Neural cell (in vitro differentiated cells): ENCODE results near the gene TMEM59L. TPM values are rescaled to one million over a fixed set of nuclear protein-coding genes. Genes with fewer than 3 reads are reported as not detected.

Experiments used
- H2AFZ ChIP-seq: fragments of 200-600, 300-800 bp; sonication (generic), shearing (Covaris generic); 2 replicates; pipeline ENCODE4 v1.6.0; 2014; ENCODE audit warnings: low read depth, mild to moderate bottlenecking, antibody characterized with exemption, low read length, moderate library complexity
- H3F3A ChIP-seq: fragments of 200-600 bp; shearing (Covaris generic); 2 replicates; pipeline ENCODE4 v1.6.1; 2016; ENCODE audit warnings: mild to moderate bottlenecking, moderate library complexity, mixed read lengths, antibody characterized with exemption, low read length; ENCODE audit not compliant: insufficient read depth, poor library complexity, severe bottlenecking
- H3K27ac ChIP-seq: fragments of 200-600, 300-800 bp; sonication (generic), shearing (Covaris generic); 2 replicates; pipeline ENCODE4 v1.5.1; 2014; ENCODE audit warnings: mild to moderate bottlenecking, low read length, moderate library complexity
- H3K27me3 ChIP-seq: fragments of 300-800, 200-600 bp; sonication (generic), shearing (Covaris generic); 2 replicates; pipeline ENCODE4 v1.6.0; 2014; ENCODE audit warnings: mild to moderate bottlenecking, low read depth, low read length, moderate library complexity; ENCODE audit not compliant: insufficient read depth
- H3K36me3 ChIP-seq: fragments of 300-800, 200-600 bp; sonication (generic), shearing (Covaris generic); 2 replicates; pipeline ENCODE4 v1.5.1; 2014; ENCODE audit warnings: mild to moderate bottlenecking, antibody characterized with exemption, low read length, moderate library complexity; ENCODE audit not compliant: insufficient read depth
- H3K4me2 ChIP-seq: fragments of 300-800, 200-600 bp; sonication (generic), shearing (Covaris generic); 2 replicates; pipeline ENCODE4 v1.6.0; 2014; ENCODE audit warnings: mild to moderate bottlenecking, low read length
- H3K4me3 ChIP-seq: fragments of 300-800, 200-600 bp; sonication (generic), shearing (Covaris generic); 2 replicates; pipeline ENCODE4 v1.5.1; 2014; ENCODE audit warnings: mild to moderate bottlenecking, low read length, moderate library complexity
- H3K79me2 ChIP-seq: fragments of 200-600 bp; shearing (Covaris generic); replicated peaks from 2 replicates; pipeline ENCODE4 v1.6.0; 2014; ENCODE audit warnings: mild to moderate bottlenecking, low read length, moderate library complexity; ENCODE audit not compliant: insufficient read depth
- H3K9ac ChIP-seq: fragments of 300-800, 200-600 bp; sonication (generic), shearing (Covaris generic); 2 replicates; pipeline ENCODE4 v1.6.1; 2016; ENCODE audit warnings: mild to moderate bottlenecking, low read length, mixed read lengths
- H3K9me2 ChIP-seq: fragments of 200-600 bp; shearing (Covaris generic); 2 replicates; pipeline ENCODE4 v1.6.1; 2016; ENCODE audit warnings: mild to moderate bottlenecking, low read length, mixed read lengths; ENCODE audit not compliant: insufficient read depth
- H3K9me3 ChIP-seq: fragments of 200-600, 300-800 bp; sonication (generic), shearing (Covaris generic); 2 replicates; pipeline ENCODE4 v1.6.1; 2016; ENCODE audit warnings: mild to moderate bottlenecking, mixed run types, low read length, moderate library complexity, mixed read lengths
- H4K20me1 ChIP-seq: fragments of 200-600 bp; shearing (Covaris generic); 2 replicates; pipeline ENCODE4 v1.6.1; 2016; ENCODE audit warnings: mild to moderate bottlenecking, mixed run types; ENCODE audit not compliant: insufficient read depth
- EP300 ChIP-seq: fragments of 450-650 bp; conservative IDR thresholded peaks from 2 replicates; pipeline ENCODE4 v1.6.1; 2014; ENCODE audit warnings: antibody characterized with exemption, mild to moderate bottlenecking, moderate library complexity; ENCODE audit not compliant: poor library complexity, severe bottlenecking
- EZH2 ChIP-seq: fragments of 200-600, 300-800 bp; shearing (Covaris generic), sonication (generic); IDR thresholded peaks from 2 replicates; pipeline ENCODE4 v1.6.1; 2014; ENCODE audit warnings: antibody characterized with exemption, low read length, borderline replicate concordance, mild to moderate bottlenecking; ENCODE audit not compliant: insufficient read depth, poor library complexity, severe bottlenecking
- MXI1 ChIP-seq: fragments of 450-650 bp; conservative IDR thresholded peaks from 2 replicates; pipeline ENCODE4 v1.6.1; 2014; ENCODE audit warnings: antibody characterized with exemption, mild to moderate bottlenecking; ENCODE audit not compliant: poor library complexity, severe bottlenecking
- POLR2AphosphoS5 ChIP-seq: IDR thresholded peaks from 2 replicates; pipeline ENCODE4 v1.6.1; 2012
- RAD21 ChIP-seq: fragments of 450-650 bp; conservative IDR thresholded peaks from 2 replicates; pipeline ENCODE4 v1.6.1; 2014; ENCODE audit warnings: antibody characterized with exemption, mild to moderate bottlenecking, moderate library complexity
- REST ChIP-seq: IDR thresholded peaks from 2 replicates; pipeline ENCODE4 v1.6.1; 2012; ENCODE audit warnings: borderline replicate concordance
- SMC3 ChIP-seq: fragments of 450-650 bp; conservative IDR thresholded peaks from 2 replicates; pipeline ENCODE4 v1.6.1; 2014; ENCODE audit warnings: antibody characterized with exemption, mild to moderate bottlenecking, moderate library complexity; ENCODE audit not compliant: poor library complexity
- TAF1 ChIP-seq: IDR thresholded peaks from 2 replicates; pipeline ENCODE4 v1.6.1; 2012; ENCODE audit warnings: low read depth
- polyA plus RNA-seq: library from polyadenylated mRNA; depleted of rRNA; stranded (reverse); fragments of >200 nt; gene quantifications from 2 replicates; pipeline ENCODE4 v1.2.3, GENCODE V29; 2014
- TF ChIP-seq, protein P1 (sequence below): fragments of 450-650 bp; IDR thresholded peaks from 2 replicates; pipeline ENCODE4 v1.5.1; 2014; ENCODE audit warnings: antibody characterized with exemption, mild to moderate bottlenecking, moderate library complexity; ENCODE audit not compliant: poor library complexity, severe bottlenecking

TMEM59L gene
- polyA plus RNA-seq, 1 donor from 2014 or later: 138 TPM

DNA sequence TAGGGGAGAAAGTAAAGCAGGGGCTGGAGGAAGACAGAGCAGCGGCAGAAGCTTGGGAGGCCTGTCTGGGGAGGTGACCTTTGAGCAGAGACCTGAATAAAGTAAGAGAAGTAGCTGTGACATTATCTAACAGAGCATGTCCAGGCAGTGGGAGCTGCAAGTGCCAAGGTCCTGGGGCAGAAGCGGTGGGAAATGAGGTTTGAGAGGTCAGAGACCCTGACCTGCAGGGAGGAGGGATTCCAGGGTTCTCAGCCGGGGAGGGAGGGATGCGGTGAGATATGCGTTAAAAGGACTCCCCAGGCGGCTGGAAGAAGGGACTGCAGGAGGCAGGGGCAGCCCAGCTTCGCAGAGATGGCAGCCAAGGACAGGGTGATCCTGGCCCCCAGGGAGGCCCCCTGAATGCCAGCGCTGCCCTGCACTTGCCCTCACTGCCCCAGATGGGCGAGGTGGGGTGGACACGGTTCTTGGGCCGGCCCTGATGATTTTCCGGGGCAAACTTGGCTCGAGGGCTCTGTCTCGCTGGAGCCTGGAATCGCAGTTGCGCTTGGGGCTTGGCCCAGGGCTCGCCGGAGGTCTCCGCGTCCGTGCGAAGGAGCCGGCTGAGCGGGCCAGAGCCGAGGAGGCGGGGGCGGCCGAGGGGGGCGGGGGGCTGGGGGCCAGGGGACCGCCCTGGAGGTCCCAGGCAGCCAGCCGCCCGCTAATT is 9.3 kb upstream of the TMEM59L start:
- no peak overlapping the region for H3K4me2 ChIP-seq
- no peak overlapping the region for H3K9ac ChIP-seq
- no peaks in the 10 kb centered on the region for H3F3A ChIP-seq
- H3K9me2 ChIP-seq: no peaks in the 10 kb centered on the region
- H3K27me3 ChIP-seq: peaks cover 65% of the 10 kb centered on the region
- no peaks in the 10 kb centered on the region for H3K9me3 ChIP-seq
- H3K36me3 ChIP-seq: no peaks in the 10 kb centered on the region
- no peak for TF ChIP-seq TAF1
- TF ChIP-seq SMC3: no peak
- TF ChIP-seq, protein P1, sequence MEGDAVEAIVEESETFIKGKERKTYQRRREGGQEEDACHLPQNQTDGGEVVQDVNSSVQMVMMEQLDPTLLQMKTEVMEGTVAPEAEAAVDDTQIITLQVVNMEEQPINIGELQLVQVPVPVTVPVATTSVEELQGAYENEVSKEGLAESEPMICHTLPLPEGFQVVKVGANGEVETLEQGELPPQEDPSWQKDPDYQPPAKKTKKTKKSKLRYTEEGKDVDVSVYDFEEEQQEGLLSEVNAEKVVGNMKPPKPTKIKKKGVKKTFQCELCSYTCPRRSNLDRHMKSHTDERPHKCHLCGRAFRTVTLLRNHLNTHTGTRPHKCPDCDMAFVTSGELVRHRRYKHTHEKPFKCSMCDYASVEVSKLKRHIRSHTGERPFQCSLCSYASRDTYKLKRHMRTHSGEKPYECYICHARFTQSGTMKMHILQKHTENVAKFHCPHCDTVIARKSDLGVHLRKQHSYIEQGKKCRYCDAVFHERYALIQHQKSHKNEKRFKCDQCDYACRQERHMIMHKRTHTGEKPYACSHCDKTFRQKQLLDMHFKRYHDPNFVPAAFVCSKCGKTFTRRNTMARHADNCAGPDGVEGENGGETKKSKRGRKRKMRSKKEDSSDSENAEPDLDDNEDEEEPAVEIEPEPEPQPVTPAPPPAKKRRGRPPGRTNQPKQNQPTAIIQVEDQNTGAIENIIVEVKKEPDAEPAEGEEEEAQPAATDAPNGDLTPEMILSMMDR: peak; percentile 28
- no peak for TF ChIP-seq MXI1
- H4K20me1 ChIP-seq: no peaks in the 10 kb centered on the region
- H3K27ac ChIP-seq: no peak overlapping the region
- no peaks in the 10 kb centered on the region for H3K79me2 ChIP-seq
- H3K4me3 ChIP-seq: no peak overlapping the region
- H2AFZ ChIP-seq: no peak overlapping the region

DNA sequence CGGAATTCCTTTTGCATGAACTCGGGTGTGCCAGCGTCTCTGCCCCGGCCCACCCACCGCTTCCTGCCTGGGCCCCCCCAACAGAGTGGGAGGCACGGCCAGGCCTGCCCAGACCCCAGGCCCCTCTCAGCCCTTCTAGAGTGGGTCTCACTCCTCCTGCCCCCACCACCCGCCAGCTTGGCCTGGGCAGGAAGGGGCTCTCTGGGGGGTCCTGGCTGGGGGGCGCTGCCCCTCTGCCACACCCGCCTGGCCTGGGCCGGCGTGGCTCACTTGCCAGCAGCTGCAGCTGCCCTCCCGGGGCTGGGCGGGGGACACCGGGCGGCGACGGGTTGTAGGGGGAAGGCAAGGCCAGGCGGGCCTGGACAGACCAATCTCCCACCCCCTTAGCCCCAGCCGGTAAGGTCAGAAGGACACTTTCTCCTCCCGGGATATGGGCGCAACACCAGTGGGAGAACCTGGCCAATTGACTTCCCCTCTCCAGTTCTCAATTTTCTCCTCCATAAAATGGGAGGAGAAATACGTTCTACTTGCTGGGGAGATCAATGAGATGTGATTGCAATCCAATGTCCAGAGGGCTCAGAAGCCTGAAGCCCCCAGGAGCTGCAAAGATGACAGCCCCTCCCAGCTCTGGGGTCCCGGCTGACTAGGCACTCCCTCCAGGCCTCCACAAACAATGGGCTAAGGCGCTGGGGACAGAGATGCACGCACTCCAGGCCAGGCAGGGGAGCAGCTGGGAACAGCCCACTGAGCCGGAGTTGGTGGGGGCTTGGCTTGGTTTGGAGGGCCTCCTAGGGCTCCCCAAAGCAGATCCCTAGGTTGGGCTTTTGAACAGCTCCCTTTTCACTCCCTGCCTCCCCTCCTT is 8.5 kb upstream of the TMEM59L start:
- Histone ChIP-seq H3K9me2 (no peaks in the 10 kb centered on the region), H2AFZ (no peak overlapping the region), H3K4me2 (no peak overlapping the region), H3K27ac (no peak overlapping the region), H3K4me3 (no peak overlapping the region), H4K20me1 (no peaks in the 10 kb centered on the region), H3F3A (no peaks in the 10 kb centered on the region), H3K9me3 (no peaks in the 10 kb centered on the region), H3K36me3 (no peaks in the 10 kb centered on the region), H3K79me2 (no peaks in the 10 kb centered on the region), H3K9ac (no peak overlapping the region), H3K27me3 (peaks cover 73% of the 10 kb centered on the region)
- no peak for TF ChIP-seq POLR2AphosphoS5
- TF ChIP-seq TAF1: no peak
- TF ChIP-seq MXI1: no peak
- no peak for TF ChIP-seq REST
- no peak for TF ChIP-seq EZH2
- no peak for TF ChIP-seq SMC3
- TF ChIP-seq, protein P1: no peak
- TF ChIP-seq RAD21: no peak
- no peak for TF ChIP-seq EP300
